Liver (tissue), 3 donors: ENCODE measurements around the gene SCYL3.

Experiments used
- JUND ChIP-seq, 2 donors: IDR thresholded peaks; 2 replicates each; pipeline ENCODE4 v1.6.1; 2016; ENCODE audit warnings: antibody characterized with exemption in 2 of 2
- NR2F2 ChIP-seq: IDR thresholded peaks from 2 replicates; pipeline ENCODE4 v1.6.1; 2016; ENCODE audit warnings: antibody characterized with exemption
- TAF1 ChIP-seq: conservative IDR thresholded peaks from 2 replicates; pipeline ENCODE4 v1.6.1; 2016; ENCODE audit warnings: antibody characterized with exemption, mild to moderate bottlenecking
- YY1 ChIP-seq: IDR thresholded peaks from 2 replicates; pipeline ENCODE4 v1.6.1; 2016; ENCODE audit warnings: antibody characterized with exemption, mild to moderate bottlenecking
- TF ChIP-seq, protein P1 (sequence below): fragments of 150-350 bp; IDR thresholded peaks from 2 replicates; pipeline ENCODE4 v1.5.1; 2017; ENCODE audit warnings: improper control_type of control experiment, low read depth, low read length; ENCODE audit not compliant: missing input control
- TF ChIP-seq, protein P2 (sequence below): IDR thresholded peaks from 2 replicates; pipeline ENCODE4 v1.6.1; 2016; ENCODE audit warnings: antibody characterized with exemption, mild to moderate bottlenecking
- TF ChIP-seq, protein P3 (sequence below): IDR thresholded peaks from 2 replicates; pipeline ENCODE4 v1.6.1; 2016; ENCODE audit warnings: antibody characterized with exemption
- donor health status: healthy.
- donor health status: healthy.

DNA sequence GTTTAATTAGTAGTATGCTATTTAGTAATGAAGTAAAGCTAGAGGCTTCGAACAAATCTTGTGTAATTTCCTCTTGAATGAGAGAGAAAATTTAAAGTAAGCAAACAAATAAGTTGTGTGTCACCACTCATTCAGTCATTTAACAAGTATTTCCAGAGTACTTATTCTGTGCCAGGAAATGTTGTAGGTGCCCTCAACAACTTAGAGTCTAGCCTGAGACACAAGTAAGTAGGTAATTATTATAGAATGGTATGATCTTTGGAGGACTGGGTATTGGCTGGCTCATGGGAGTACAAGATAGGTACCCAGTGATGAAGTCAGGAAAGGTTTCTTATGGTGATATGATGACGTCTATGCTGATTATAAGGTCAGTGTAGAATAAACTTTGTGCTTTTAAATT lies 81.6 kb downstream of the SCYL3 start:
- no peak for TF ChIP-seq YY1
- TF ChIP-seq, protein P1, sequence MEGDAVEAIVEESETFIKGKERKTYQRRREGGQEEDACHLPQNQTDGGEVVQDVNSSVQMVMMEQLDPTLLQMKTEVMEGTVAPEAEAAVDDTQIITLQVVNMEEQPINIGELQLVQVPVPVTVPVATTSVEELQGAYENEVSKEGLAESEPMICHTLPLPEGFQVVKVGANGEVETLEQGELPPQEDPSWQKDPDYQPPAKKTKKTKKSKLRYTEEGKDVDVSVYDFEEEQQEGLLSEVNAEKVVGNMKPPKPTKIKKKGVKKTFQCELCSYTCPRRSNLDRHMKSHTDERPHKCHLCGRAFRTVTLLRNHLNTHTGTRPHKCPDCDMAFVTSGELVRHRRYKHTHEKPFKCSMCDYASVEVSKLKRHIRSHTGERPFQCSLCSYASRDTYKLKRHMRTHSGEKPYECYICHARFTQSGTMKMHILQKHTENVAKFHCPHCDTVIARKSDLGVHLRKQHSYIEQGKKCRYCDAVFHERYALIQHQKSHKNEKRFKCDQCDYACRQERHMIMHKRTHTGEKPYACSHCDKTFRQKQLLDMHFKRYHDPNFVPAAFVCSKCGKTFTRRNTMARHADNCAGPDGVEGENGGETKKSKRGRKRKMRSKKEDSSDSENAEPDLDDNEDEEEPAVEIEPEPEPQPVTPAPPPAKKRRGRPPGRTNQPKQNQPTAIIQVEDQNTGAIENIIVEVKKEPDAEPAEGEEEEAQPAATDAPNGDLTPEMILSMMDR: no peak
- no peak for TF ChIP-seq NR2F2
- no peak for TF ChIP-seq TAF1
- TF ChIP-seq, protein P2, sequence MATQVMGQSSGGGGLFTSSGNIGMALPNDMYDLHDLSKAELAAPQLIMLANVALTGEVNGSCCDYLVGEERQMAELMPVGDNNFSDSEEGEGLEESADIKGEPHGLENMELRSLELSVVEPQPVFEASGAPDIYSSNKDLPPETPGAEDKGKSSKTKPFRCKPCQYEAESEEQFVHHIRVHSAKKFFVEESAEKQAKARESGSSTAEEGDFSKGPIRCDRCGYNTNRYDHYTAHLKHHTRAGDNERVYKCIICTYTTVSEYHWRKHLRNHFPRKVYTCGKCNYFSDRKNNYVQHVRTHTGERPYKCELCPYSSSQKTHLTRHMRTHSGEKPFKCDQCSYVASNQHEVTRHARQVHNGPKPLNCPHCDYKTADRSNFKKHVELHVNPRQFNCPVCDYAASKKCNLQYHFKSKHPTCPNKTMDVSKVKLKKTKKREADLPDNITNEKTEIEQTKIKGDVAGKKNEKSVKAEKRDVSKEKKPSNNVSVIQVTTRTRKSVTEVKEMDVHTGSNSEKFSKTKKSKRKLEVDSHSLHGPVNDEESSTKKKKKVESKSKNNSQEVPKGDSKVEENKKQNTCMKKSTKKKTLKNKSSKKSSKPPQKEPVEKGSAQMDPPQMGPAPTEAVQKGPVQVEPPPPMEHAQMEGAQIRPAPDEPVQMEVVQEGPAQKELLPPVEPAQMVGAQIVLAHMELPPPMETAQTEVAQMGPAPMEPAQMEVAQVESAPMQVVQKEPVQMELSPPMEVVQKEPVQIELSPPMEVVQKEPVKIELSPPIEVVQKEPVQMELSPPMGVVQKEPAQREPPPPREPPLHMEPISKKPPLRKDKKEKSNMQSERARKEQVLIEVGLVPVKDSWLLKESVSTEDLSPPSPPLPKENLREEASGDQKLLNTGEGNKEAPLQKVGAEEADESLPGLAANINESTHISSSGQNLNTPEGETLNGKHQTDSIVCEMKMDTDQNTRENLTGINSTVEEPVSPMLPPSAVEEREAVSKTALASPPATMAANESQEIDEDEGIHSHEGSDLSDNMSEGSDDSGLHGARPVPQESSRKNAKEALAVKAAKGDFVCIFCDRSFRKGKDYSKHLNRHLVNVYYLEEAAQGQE: no peak
- TF ChIP-seq, protein P3, sequence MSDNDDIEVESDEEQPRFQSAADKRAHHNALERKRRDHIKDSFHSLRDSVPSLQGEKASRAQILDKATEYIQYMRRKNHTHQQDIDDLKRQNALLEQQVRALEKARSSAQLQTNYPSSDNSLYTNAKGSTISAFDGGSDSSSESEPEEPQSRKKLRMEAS: no peak
- TF ChIP-seq JUND (IDR thresholded peaks at IDR 0.05): no peak
